ENCODE measurements around the gene TRNP1.

TRNP1 gene

DNA sequence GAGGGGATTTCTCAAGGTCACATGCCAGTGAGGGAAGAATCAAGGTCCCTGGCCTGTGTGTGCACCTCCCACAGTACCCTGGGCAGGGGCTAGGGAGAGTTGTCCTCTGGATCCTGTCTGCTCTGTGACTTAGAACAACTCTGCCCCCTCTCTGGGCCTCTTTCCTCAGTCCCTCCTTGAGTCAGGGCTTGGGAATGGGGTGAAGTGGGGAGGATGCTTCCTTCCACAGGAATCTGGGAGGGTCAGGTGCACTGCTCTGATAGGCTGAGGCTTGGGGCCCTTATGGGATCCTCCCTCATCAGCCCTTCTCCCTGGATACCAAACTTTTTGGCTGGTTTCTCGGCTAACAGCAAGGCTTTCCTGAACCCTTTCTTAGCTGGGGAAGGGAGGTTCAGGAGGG lies 2.5 kb downstream of the TRNP1 start:
- Histone ChIP-seq H3K36me3 (ENCODE audit: insufficient read depth, low read length) (no peaks in the 10 kb centered on the region), H3K9me3 (ENCODE audit: low read length) (no peaks in the 10 kb centered on the region), H3K27me3 (ENCODE audit: control insufficient read depth in 1 of 2, insufficient read depth in 2 of 2, low read length in 2 of 2) (peaks cover 7 to 8% of the 10 kb centered on the region in 2 donors), H3K4me1 (ENCODE audit: insufficient read depth, low read length) (peaks cover 59% of the 10 kb centered on the region), H3K4me3 (ENCODE audit: low read depth in 1 of 2, low read length in 2 of 2) (no peak overlapping the region), H3K9ac (ENCODE audit: low read length) (no peak overlapping the region), H3K27ac (ENCODE audit: low read depth, low read length) (no peak overlapping the region)

DNA sequence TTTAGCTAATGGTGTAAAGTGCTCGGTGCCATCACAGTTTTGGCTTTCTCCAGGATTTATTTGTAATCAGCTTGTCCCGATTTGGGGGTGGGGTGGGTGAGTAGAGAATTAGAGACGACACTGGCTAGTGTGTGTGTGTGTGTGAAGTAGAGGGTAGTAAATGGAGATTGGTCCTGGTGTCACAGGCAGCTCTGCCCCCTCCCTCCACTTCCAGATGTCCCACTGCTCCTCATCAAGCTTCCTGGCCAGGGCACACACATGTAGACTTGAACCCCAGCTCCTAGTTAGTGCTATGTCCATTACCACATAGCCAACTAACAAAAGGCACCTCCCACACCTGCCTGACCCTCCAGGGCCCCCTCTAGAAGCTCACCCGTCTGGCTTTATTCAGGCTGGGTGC lies 3.2 kb downstream of the TRNP1 start:
- H3K36me3 ChIP-seq (ENCODE audit: insufficient read depth, low read length): no peaks in the 10 kb centered on the region
- H3K27ac ChIP-seq (ENCODE audit: low read depth, low read length): no peak overlapping the region
- no peak overlapping the region for H3K4me3 ChIP-seq (ENCODE audit: low read depth in 1 of 2, low read length in 2 of 2)
- no peak overlapping the region for H3K9ac ChIP-seq (ENCODE audit: low read length)
- H3K9me3 ChIP-seq (ENCODE audit: low read length): no peaks in the 10 kb centered on the region
- peaks cover 7 to 8% of the 10 kb centered on the region in 2 donors for H3K27me3 ChIP-seq (ENCODE audit: control insufficient read depth in 1 of 2, insufficient read depth in 2 of 2, low read length in 2 of 2)
- peaks cover 66% of the 10 kb centered on the region for H3K4me1 ChIP-seq (ENCODE audit: insufficient read depth, low read length)

DNA sequence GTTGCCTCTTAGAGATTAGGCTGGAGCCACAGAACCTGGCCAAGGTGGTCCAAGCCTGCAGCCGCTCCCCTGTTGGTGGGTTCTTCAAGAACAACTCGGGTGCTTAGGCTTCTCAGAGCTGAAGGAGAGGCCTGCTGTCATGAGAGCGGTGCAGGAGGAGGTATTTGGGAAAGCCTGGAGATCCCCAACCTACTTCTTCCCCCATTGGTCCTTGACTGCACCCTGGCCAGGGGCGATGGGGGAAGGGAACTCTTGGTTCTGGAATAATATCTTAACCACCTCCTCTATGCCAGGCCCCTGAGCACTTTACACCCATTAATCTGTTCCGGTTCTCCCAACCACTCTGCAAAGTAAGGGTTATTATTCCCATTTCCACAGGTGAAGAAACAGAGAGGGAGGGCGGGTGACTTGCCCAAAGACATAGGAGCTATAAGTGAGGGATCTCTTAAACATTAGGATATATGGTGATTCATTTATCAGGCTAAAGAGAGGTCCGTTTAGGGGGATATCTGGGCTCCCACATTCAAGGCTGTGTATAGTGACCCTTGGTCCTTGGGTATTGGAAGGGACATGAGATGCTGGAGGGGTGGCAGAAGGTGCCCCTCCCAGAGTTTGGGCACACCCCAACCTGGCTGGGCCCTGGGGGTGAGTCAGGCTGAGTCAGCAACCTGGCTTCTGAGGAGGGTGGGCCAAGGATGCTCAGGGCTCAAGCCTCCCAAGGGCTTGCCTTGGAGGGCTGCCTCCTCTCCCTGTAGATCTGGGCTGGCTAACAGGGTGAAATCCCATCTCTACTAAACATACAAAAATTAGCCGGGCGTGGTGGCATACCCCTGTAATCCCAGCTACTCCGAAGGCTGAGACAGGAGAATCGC lies 5.2 kb downstream of the TRNP1 start:
- Histone ChIP-seq H3K27me3 (ENCODE audit: control insufficient read depth in 1 of 2, insufficient read depth in 2 of 2, low read length in 2 of 2) (no peaks in the 10 kb centered on the region), H3K27ac (ENCODE audit: low read depth, low read length) (peak overlapping the region; percentile 74), H3K9me3 (ENCODE audit: low read length) (no peaks in the 10 kb centered on the region), H3K4me3 (ENCODE audit: low read depth in 1 of 2, low read length in 2 of 2) (no peak overlapping the region), H3K9ac (ENCODE audit: low read length) (peak overlapping the region; percentile 20), H3K36me3 (ENCODE audit: insufficient read depth, low read length) (peaks cover 6% of the 10 kb centered on the region), H3K4me1 (ENCODE audit: insufficient read depth, low read length) (peaks cover 66% of the 10 kb centered on the region)

DNA sequence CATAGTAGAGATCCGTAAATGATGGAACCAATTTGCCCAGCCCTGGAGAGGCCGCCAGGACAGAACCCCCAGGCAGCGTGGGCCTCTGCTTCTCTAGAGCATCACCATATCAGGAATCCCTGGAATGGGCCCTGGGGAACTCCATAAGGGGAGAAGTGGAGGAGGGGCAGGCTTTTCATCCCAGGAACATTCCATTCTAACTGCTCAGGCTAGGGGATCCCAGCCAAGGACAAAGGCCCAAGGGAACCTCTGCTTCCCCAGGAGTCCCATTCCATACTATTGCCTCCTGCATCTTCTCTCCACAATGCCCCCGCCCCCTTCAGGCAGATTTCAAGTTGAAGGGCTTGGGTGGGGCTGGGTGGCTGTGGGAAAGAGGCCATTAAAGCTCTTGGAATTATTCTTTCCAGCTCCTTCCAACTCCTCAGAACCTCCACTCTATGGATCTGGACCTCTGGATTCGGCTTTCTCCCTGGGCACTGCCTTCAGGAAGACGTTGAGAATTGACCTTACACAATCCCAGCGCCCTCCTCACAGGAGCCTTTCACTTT lies 6.0 kb downstream of the TRNP1 start:
- H3K27ac ChIP-seq (ENCODE audit: low read depth, low read length): peak overlapping the region; percentile 74

DNA sequence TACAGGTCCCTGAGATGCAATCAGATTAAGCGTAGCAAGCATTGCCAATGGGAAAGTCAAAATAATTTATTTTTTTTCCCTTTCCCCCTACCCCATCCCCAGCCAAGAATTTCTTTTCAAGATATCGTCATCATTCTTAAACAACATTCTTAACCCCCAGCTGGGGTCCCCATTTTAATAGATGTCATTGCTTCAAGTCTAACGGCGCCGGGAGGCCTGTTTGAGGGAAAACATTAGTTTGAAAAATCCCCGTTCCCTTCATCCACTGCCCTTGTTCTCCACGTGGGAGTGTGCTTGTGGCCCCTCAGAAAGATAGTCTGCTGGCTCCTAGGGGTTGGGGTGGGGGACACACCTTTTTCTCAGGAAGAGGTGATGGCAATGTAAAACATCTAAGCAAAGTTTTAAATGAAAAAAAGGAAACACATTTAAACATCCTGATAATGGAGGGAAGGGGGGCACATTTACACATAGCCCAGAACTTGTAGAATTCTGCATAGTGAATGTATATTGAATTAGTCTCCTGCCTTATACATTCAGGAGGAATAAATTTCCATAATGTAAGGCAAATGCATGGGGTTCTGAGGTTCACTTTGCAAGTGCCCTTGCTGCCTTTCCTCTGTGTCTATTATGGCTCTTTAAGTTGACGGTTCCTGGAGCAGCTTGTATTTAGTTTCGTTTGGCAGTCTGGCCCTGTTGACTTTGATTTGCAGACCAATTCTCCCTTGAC lies 6.8 kb downstream of the TRNP1 start:
- Histone ChIP-seq H3K4me3 (ENCODE audit: low read depth in 1 of 2, low read length in 2 of 2) (peak overlapping the region in 1 of 2 donors; percentile 19), H3K9me3 (ENCODE audit: low read length) (no peaks in the 10 kb centered on the region), H3K27ac (ENCODE audit: low read depth, low read length) (peak overlapping the region; percentile 74), H3K27me3 (ENCODE audit: control insufficient read depth in 1 of 2, insufficient read depth in 2 of 2, low read length in 2 of 2) (no peaks in the 10 kb centered on the region), H3K36me3 (ENCODE audit: insufficient read depth, low read length) (peaks cover 19% of the 10 kb centered on the region), H3K4me1 (ENCODE audit: insufficient read depth, low read length) (peaks cover 74% of the 10 kb centered on the region), H3K9ac (ENCODE audit: low read length) (peak overlapping the region; percentile 5)

More for the DNA sequence above, 6.0 kb downstream of the TRNP1 start:
- Histone ChIP-seq H3K4me3 (ENCODE audit: low read depth in 1 of 2, low read length in 2 of 2) (peak overlapping the region in 1 of 2 donors; percentile 19), H3K27me3 (ENCODE audit: control insufficient read depth in 1 of 2, insufficient read depth in 2 of 2, low read length in 2 of 2) (no peaks in the 10 kb centered on the region), H3K4me1 (ENCODE audit: insufficient read depth, low read length) (peaks cover 74% of the 10 kb centered on the region), H3K9me3 (ENCODE audit: low read length) (no peaks in the 10 kb centered on the region), H3K36me3 (ENCODE audit: insufficient read depth, low read length) (peaks cover 13% of the 10 kb centered on the region), H3K9ac (ENCODE audit: low read length) (peak overlapping the region; percentile 5)

DNA sequence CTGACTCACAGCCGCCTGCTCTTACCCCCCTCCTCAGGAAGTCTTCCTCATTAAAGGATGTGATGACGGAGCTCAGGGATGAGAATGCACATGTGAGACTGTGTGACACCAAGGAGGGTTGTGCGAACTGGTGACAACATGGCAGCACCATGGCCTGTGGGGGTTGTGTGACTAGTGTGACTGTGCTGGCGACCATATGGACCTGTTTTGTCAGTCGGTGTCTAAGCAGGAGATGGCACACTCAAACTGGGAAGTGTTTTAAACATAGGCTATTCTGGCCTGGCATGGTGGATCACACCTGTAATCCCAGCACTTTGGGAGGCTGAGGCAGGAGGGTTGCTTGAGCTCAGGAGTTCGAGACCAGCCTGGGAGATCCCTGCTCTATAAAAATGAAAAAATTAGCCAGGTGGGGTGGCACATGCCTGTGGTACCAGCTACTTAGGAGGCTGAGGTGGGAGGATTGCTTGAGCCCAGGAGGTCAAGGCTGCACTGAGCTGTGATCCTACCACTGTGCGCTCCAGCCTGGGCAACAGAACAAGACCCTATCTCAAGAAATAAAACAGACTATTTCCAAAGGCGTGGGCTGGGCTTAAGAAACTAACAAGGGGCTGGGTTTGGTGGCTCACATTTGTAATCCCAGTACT lies 7.4 kb downstream of the TRNP1 start:
- Histone ChIP-seq H3K36me3 (ENCODE audit: insufficient read depth, low read length) (peaks cover 26% of the 10 kb centered on the region), H3K9me3 (ENCODE audit: low read length) (no peaks in the 10 kb centered on the region), H3K4me1 (ENCODE audit: insufficient read depth, low read length) (peaks cover 77% of the 10 kb centered on the region), H3K27ac (ENCODE audit: low read depth, low read length) (peak overlapping the region; percentile 74), H3K27me3 (ENCODE audit: control insufficient read depth in 1 of 2, insufficient read depth in 2 of 2, low read length in 2 of 2) (no peaks in the 10 kb centered on the region), H3K4me3 (ENCODE audit: low read depth in 1 of 2, low read length in 2 of 2) (no peak overlapping the region), H3K9ac (ENCODE audit: low read length) (no peak overlapping the region)

DNA sequence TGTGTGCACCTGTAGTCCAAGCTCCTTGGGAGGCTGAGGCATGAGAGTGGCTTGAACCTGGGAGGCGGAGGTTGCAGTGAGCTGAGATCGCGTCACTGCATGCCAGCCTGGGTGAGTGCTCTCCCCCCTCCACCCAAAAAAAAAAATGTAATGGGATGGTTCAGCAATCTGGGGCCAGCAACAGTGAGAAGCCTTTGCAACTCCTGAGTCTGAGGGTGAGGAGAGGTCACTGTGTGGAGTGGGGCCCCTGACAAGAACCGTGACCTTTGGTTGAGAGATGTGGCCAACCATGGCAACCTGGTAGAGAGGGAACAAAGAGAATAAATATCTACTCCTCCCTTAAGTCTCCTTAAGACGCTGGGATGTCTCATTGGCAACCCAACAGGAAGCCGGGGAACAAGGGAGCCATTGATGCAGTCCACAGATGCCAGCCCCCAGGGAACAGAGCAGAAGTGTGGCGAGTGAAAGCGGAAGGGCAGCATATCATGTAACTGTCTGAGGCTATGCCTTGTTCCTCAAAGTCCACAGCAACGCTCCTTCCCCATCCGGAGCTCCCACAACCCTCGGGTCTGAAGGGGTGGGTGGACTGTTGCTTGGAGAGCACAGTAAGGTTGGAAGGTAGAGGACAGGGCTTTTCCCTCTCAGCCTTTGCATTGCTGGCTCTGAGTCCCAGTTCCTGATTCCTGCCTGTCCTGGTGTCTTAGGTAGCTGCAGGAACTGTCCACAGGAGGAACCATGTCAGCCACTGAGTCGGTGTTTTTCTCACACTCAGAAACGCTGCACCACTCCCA lies 8.3 kb downstream of the TRNP1 start:
- Histone ChIP-seq H3K27ac (ENCODE audit: low read depth, low read length) (peak overlapping the region; percentile 83), H3K4me1 (ENCODE audit: insufficient read depth, low read length) (peaks cover 73% of the 10 kb centered on the region), H3K9ac (ENCODE audit: low read length) (no peak overlapping the region), H3K9me3 (ENCODE audit: low read length) (no peaks in the 10 kb centered on the region), H3K27me3 (ENCODE audit: control insufficient read depth in 1 of 2, insufficient read depth in 2 of 2, low read length in 2 of 2) (no peaks in the 10 kb centered on the region), H3K4me3 (ENCODE audit: low read depth in 1 of 2, low read length in 2 of 2) (no peak overlapping the region), H3K36me3 (ENCODE audit: insufficient read depth, low read length) (peaks cover 33% of the 10 kb centered on the region)

DNA sequence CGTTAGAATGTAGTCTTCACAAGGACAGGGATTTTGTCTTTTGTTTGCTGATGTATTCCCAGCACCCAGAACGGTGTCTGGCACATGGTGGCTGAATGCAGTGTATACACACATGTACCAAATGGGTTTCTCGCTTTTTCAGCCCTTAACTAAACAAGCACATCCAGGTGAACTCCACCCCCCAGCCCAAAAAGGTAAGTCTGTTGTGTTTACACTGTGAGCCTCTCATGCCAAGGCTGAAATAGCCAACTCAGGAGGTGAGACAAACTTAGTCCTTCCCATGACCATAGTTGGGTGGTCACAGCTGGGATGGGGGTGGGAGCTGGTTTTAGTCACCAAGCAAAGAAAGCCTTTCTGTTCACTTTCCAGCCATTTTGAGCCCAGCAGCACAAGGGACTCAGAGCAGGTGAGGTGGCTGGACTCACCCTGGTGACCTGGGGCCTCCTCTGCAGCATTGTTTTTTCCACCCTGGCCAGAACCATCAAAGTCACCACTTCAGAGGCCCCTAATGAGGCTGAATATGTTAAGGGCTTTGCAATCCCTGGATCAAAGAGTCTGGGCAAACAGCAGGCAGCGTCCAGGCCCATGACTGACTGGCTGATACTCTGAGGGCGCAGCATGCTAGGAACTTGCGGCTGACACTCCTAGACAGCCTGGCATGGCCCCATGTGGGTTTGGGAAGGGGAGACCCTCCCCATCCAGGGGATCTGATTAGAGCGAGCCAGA lies 10.4 kb downstream of the TRNP1 start:
- Histone ChIP-seq H3K36me3 (ENCODE audit: insufficient read depth, low read length) (peaks cover 33% of the 10 kb centered on the region), H3K9ac (ENCODE audit: low read length) (peak overlapping the region; percentile 37), H3K9me3 (ENCODE audit: low read length) (no peaks in the 10 kb centered on the region), H3K27ac (ENCODE audit: low read depth, low read length) (peak overlapping the region; percentile 57), H3K4me3 (ENCODE audit: low read depth in 1 of 2, low read length in 2 of 2) (peak overlapping the region in 1 of 2 donors; percentile 30), H3K27me3 (ENCODE audit: control insufficient read depth in 1 of 2, insufficient read depth in 2 of 2, low read length in 2 of 2) (no peaks in the 10 kb centered on the region), H3K4me1 (ENCODE audit: insufficient read depth, low read length) (peaks cover 71% of the 10 kb centered on the region)

DNA sequence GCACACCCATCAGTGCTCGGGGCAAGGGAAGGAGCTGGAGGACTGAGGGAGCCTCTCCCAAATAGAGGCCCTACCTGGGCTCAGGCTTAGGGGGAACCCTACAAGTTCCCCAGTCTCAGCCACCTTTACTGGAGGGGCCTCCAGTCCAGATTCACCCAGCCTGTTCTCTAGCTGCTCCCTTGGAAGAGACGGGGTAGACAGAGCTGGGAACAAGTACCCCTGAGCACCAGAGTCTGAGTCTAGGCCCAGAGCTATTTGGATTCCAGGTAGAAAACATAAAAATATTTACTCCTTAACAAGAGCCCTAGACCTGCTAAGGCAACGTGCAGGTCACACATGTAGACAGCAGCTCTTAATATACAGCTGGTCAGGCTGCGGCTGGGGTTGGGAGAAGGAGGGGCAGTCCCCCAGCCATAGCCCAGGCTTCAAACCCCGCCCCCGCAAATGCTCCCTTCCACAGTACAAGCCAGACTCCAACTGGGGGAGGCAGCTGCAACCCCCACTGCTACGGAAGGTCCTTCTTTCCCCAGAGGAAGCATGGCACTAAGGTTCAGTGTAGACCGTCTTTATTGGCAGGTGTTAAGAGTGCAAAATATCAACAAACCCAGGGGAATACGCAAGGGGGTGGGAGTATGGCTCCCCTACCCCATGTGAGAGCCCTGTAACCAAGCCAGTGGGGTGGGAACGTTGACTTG lies 11.1 kb downstream of the TRNP1 start:
- H3K27ac ChIP-seq (ENCODE audit: low read depth, low read length): peak overlapping the region; percentile 57
- H3K27me3 ChIP-seq (ENCODE audit: control insufficient read depth in 1 of 2, insufficient read depth in 2 of 2, low read length in 2 of 2): no peaks in the 10 kb centered on the region
- H3K9me3 ChIP-seq (ENCODE audit: low read length): no peaks in the 10 kb centered on the region
- peak overlapping the region in 1 of 2 donors; percentile 30 for H3K4me3 ChIP-seq (ENCODE audit: low read depth in 1 of 2, low read length in 2 of 2)
- H3K9ac ChIP-seq (ENCODE audit: low read length): peak overlapping the region; percentile 37
- peaks cover 71% of the 10 kb centered on the region for H3K4me1 ChIP-seq (ENCODE audit: insufficient read depth, low read length)
- H3K36me3 ChIP-seq (ENCODE audit: insufficient read depth, low read length): peaks cover 33% of the 10 kb centered on the region

DNA sequence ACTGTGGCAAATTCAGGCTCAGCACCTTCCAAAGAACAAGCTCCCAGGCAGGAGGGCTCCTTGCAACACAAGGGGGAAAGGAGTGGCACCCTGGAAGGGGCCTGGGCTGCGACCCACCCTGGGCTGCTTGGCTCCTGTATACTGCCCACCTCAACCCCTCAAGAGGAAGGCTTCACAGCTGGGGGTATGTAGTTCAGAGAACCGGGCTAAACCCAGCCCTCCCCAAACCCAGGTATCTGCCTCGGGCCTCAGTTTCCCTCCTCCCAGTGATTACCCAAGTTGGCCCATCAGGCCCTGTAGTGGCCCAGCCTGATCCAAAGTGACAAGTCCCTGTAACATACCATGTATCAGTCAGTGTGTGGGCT lies 11.7 kb downstream of the TRNP1 start:
- H3K4me1 ChIP-seq (ENCODE audit: insufficient read depth, low read length): peaks cover 71% of the 10 kb centered on the region
- H3K27ac ChIP-seq (ENCODE audit: low read depth, low read length): peak overlapping the region; percentile 27
- H3K27me3 ChIP-seq (ENCODE audit: control insufficient read depth in 1 of 2, insufficient read depth in 2 of 2, low read length in 2 of 2): no peaks in the 10 kb centered on the region

More for the DNA sequence above, 11.7 kb downstream of the TRNP1 start:
- peak overlapping the region; percentile 37 for H3K9ac ChIP-seq (ENCODE audit: low read length)
- peaks cover 33% of the 10 kb centered on the region for H3K36me3 ChIP-seq (ENCODE audit: insufficient read depth, low read length)
- no peak overlapping the region for H3K4me3 ChIP-seq (ENCODE audit: low read depth in 1 of 2, low read length in 2 of 2)
- H3K9me3 ChIP-seq (ENCODE audit: low read length): no peaks in the 10 kb centered on the region
